Neural cell (in vitro differentiated cells): ENCODE data around the gene THOP1. TPM values are rescaled to one million over a fixed set of nuclear protein-coding genes. Genes with fewer than 3 reads are reported as not detected.

Source experiments
- H2AFZ ChIP-seq: fragments of 200-600, 300-800 bp; sonication (generic), shearing (Covaris generic); 2 replicates; pipeline ENCODE4 v1.6.0; 2014; ENCODE audit warnings: low read depth, mild to moderate bottlenecking, antibody characterized with exemption, low read length, moderate library complexity
- H3F3A ChIP-seq: fragments of 200-600 bp; shearing (Covaris generic); 2 replicates; pipeline ENCODE4 v1.6.1; 2016; ENCODE audit warnings: mild to moderate bottlenecking, moderate library complexity, mixed read lengths, antibody characterized with exemption, low read length; ENCODE audit not compliant: insufficient read depth, poor library complexity, severe bottlenecking
- H3K27ac ChIP-seq: fragments of 200-600, 300-800 bp; sonication (generic), shearing (Covaris generic); 2 replicates; pipeline ENCODE4 v1.5.1; 2014; ENCODE audit warnings: mild to moderate bottlenecking, low read length, moderate library complexity
- H3K27me3 ChIP-seq: fragments of 300-800, 200-600 bp; sonication (generic), shearing (Covaris generic); 2 replicates; pipeline ENCODE4 v1.6.0; 2014; ENCODE audit warnings: mild to moderate bottlenecking, low read depth, low read length, moderate library complexity; ENCODE audit not compliant: insufficient read depth
- H3K36me3 ChIP-seq: fragments of 300-800, 200-600 bp; sonication (generic), shearing (Covaris generic); 2 replicates; pipeline ENCODE4 v1.5.1; 2014; ENCODE audit warnings: mild to moderate bottlenecking, antibody characterized with exemption, low read length, moderate library complexity; ENCODE audit not compliant: insufficient read depth
- H3K4me2 ChIP-seq: fragments of 300-800, 200-600 bp; sonication (generic), shearing (Covaris generic); 2 replicates; pipeline ENCODE4 v1.6.0; 2014; ENCODE audit warnings: mild to moderate bottlenecking, low read length
- H3K4me3 ChIP-seq: fragments of 300-800, 200-600 bp; sonication (generic), shearing (Covaris generic); 2 replicates; pipeline ENCODE4 v1.5.1; 2014; ENCODE audit warnings: mild to moderate bottlenecking, low read length, moderate library complexity
- H3K79me2 ChIP-seq: fragments of 200-600 bp; shearing (Covaris generic); replicated peaks from 2 replicates; pipeline ENCODE4 v1.6.0; 2014; ENCODE audit warnings: mild to moderate bottlenecking, low read length, moderate library complexity; ENCODE audit not compliant: insufficient read depth
- H3K9ac ChIP-seq: fragments of 300-800, 200-600 bp; sonication (generic), shearing (Covaris generic); 2 replicates; pipeline ENCODE4 v1.6.1; 2016; ENCODE audit warnings: mild to moderate bottlenecking, low read length, mixed read lengths
- H3K9me2 ChIP-seq: fragments of 200-600 bp; shearing (Covaris generic); 2 replicates; pipeline ENCODE4 v1.6.1; 2016; ENCODE audit warnings: mild to moderate bottlenecking, low read length, mixed read lengths; ENCODE audit not compliant: insufficient read depth
- H3K9me3 ChIP-seq: fragments of 200-600, 300-800 bp; sonication (generic), shearing (Covaris generic); 2 replicates; pipeline ENCODE4 v1.6.1; 2016; ENCODE audit warnings: mild to moderate bottlenecking, mixed run types, low read length, moderate library complexity, mixed read lengths
- H4K20me1 ChIP-seq: fragments of 200-600 bp; shearing (Covaris generic); 2 replicates; pipeline ENCODE4 v1.6.1; 2016; ENCODE audit warnings: mild to moderate bottlenecking, mixed run types; ENCODE audit not compliant: insufficient read depth
- CTCF ChIP-seq: fragments of 450-650 bp; IDR thresholded peaks from 2 replicates; pipeline ENCODE4 v1.5.1; 2014; ENCODE audit warnings: antibody characterized with exemption, mild to moderate bottlenecking, moderate library complexity; ENCODE audit not compliant: poor library complexity, severe bottlenecking
- EP300 ChIP-seq: fragments of 450-650 bp; conservative IDR thresholded peaks from 2 replicates; pipeline ENCODE4 v1.6.1; 2014; ENCODE audit warnings: antibody characterized with exemption, mild to moderate bottlenecking, moderate library complexity; ENCODE audit not compliant: poor library complexity, severe bottlenecking
- EZH2 ChIP-seq: fragments of 200-600, 300-800 bp; shearing (Covaris generic), sonication (generic); IDR thresholded peaks from 2 replicates; pipeline ENCODE4 v1.6.1; 2014; ENCODE audit warnings: antibody characterized with exemption, low read length, borderline replicate concordance, mild to moderate bottlenecking; ENCODE audit not compliant: insufficient read depth, poor library complexity, severe bottlenecking
- MXI1 ChIP-seq: fragments of 450-650 bp; conservative IDR thresholded peaks from 2 replicates; pipeline ENCODE4 v1.6.1; 2014; ENCODE audit warnings: antibody characterized with exemption, mild to moderate bottlenecking; ENCODE audit not compliant: poor library complexity, severe bottlenecking
- POLR2AphosphoS5 ChIP-seq: IDR thresholded peaks from 2 replicates; pipeline ENCODE4 v1.6.1; 2012
- RAD21 ChIP-seq: fragments of 450-650 bp; conservative IDR thresholded peaks from 2 replicates; pipeline ENCODE4 v1.6.1; 2014; ENCODE audit warnings: antibody characterized with exemption, mild to moderate bottlenecking, moderate library complexity
- REST ChIP-seq: IDR thresholded peaks from 2 replicates; pipeline ENCODE4 v1.6.1; 2012; ENCODE audit warnings: borderline replicate concordance
- SMC3 ChIP-seq: fragments of 450-650 bp; conservative IDR thresholded peaks from 2 replicates; pipeline ENCODE4 v1.6.1; 2014; ENCODE audit warnings: antibody characterized with exemption, mild to moderate bottlenecking, moderate library complexity; ENCODE audit not compliant: poor library complexity
- TAF1 ChIP-seq: IDR thresholded peaks from 2 replicates; pipeline ENCODE4 v1.6.1; 2012; ENCODE audit warnings: low read depth
- polyA plus RNA-seq: library from polyadenylated mRNA; depleted of rRNA; stranded (reverse); fragments of >200 nt; gene quantifications from 2 replicates; pipeline ENCODE4 v1.2.3, GENCODE V29; 2014

Gene THOP1
- polyA plus RNA-seq, 1 donor from 2014 or later = 113 TPM

- no peak overlapping the region for H3K4me3 ChIP-seq
- no peaks in the 10 kb centered on the region for H3K9me2 ChIP-seq
- TF ChIP-seq SMC3 (no peak), POLR2AphosphoS5 (no peak), MXI1 (no peak), RAD21 (no peak), EZH2 (no peak), TAF1 (no peak), CTCF (no peak), REST (no peak), EP300 (no peak)
- H3K9ac ChIP-seq = no peak overlapping the region
- no peaks in the 10 kb centered on the region for H3K27me3 ChIP-seq
- H3K4me2 ChIP-seq = no peak overlapping the region
- no peaks in the 10 kb centered on the region for H3K79me2 ChIP-seq
- H3K36me3 ChIP-seq = no peaks in the 10 kb centered on the region
- H2AFZ ChIP-seq = no peak overlapping the region
- no peaks in the 10 kb centered on the region for H3K9me3 ChIP-seq
- no peaks in the 10 kb centered on the region for H4K20me1 ChIP-seq
- no peaks in the 10 kb centered on the region for H3F3A ChIP-seq
- H3K27ac ChIP-seq = no peak overlapping the region
Measured at GRCh38 chr19:2805991-2806649, 20.8 kb downstream of the THOP1 start.

- Histone ChIP-seq H3K4me2 (no peak overlapping the region), H3K79me2 (no peaks in the 10 kb centered on the region), H3K9me2 (no peaks in the 10 kb centered on the region), H2AFZ (no peak overlapping the region), H3K27ac (no peak overlapping the region), H3K36me3 (no peaks in the 10 kb centered on the region), H3K27me3 (no peaks in the 10 kb centered on the region), H3K9me3 (no peaks in the 10 kb centered on the region), H3K4me3 (no peak overlapping the region), H4K20me1 (no peaks in the 10 kb centered on the region), H3K9ac (no peak overlapping the region), H3F3A (no peaks in the 10 kb centered on the region)
- no peak for TF ChIP-seq RAD21
- no peak for TF ChIP-seq TAF1
- no peak for TF ChIP-seq REST
- no peak for TF ChIP-seq EZH2
- TF ChIP-seq SMC3 = no peak
- TF ChIP-seq EP300 = no peak
- TF ChIP-seq POLR2AphosphoS5 = no peak
- no peak for TF ChIP-seq CTCF
- no peak for TF ChIP-seq MXI1
Measured at GRCh38 chr19:2806736-2807378, 21.6 kb downstream of the THOP1 start.
